Measurements from ENCODE around the gene ADRA2B.

- TF ChIP-seq, protein P1, sequence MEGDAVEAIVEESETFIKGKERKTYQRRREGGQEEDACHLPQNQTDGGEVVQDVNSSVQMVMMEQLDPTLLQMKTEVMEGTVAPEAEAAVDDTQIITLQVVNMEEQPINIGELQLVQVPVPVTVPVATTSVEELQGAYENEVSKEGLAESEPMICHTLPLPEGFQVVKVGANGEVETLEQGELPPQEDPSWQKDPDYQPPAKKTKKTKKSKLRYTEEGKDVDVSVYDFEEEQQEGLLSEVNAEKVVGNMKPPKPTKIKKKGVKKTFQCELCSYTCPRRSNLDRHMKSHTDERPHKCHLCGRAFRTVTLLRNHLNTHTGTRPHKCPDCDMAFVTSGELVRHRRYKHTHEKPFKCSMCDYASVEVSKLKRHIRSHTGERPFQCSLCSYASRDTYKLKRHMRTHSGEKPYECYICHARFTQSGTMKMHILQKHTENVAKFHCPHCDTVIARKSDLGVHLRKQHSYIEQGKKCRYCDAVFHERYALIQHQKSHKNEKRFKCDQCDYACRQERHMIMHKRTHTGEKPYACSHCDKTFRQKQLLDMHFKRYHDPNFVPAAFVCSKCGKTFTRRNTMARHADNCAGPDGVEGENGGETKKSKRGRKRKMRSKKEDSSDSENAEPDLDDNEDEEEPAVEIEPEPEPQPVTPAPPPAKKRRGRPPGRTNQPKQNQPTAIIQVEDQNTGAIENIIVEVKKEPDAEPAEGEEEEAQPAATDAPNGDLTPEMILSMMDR (IDR thresholded peaks at IDR 0.05), result no peak
- TF ChIP-seq POLR2A (IDR thresholded peaks at IDR 0.05), result no peak
Measured at GRCh38 chr2:96105152-96105915, 11.0 kb downstream of the ADRA2B start.

All from lower leg skin (tissue), 3 donors.